Effector memory CD8-positive, alpha-beta T cell (primary cell): ENCODE data around the gene TP73.
A peak's percentile ranks its signal among the peaks of the same experiment; 100 is the strongest.

Source experiments
- ATAC-seq: fragments of 150-1000 bp; cut with Tn5 transposase; replicated peaks from 2 replicates; pipeline ENCODE4 v1.10.0; 2021; ENCODE audit warnings: mild to moderate bottlenecking, moderate library complexity
- DNase-seq, 3 experiments: peaks; one replicate each; pipeline ENCODE4 v3.0.0; 2021
- H3K27ac Mint-ChIP-seq, 2 donors: one replicate each; pipeline ENCODE4 v1.8.0; 2022; ENCODE audit warnings: mild to moderate bottlenecking in 2 of 2, mixed read lengths in 2 of 2, moderate library complexity in 2 of 2
- H3K27me3 Mint-ChIP-seq, 2 donors: one replicate each; pipeline ENCODE4 v1.8.0; 2022; ENCODE audit warnings: mixed read lengths in 2 of 2
- H3K36me3 Mint-ChIP-seq: one replicate; pipeline ENCODE4 v1.8.0; 2022; ENCODE audit warnings: mild to moderate bottlenecking, moderate library complexity, mixed read lengths; ENCODE audit not compliant: insufficient read depth
- H3K4me1 Mint-ChIP-seq, 2 donors: one replicate each; pipeline ENCODE4 v1.8.0; 2022; ENCODE audit warnings: low read depth in 2 of 2, mixed read lengths in 2 of 2
- H3K4me3 Mint-ChIP-seq, 2 donors: one replicate each; pipeline ENCODE4 v1.8.0; 2022; ENCODE audit warnings: mild to moderate bottlenecking in 2 of 2, mixed read lengths in 2 of 2, moderate library complexity in 2 of 2
- H3K9me3 Mint-ChIP-seq, 2 donors: one replicate each; pipeline ENCODE4 v1.8.0; 2022; ENCODE audit warnings: mixed read lengths in 2 of 2

The TP73 gene

GRCh38 chr1:3671371-3672180, 19.3 kb downstream of the TP73 start:
- Mint-ChIP-seq H3K9me3 (no peaks in the 10 kb centered on the region), H3K4me1 (peaks cover 8 to 20% of the 10 kb centered on the region in 2 donors), H3K27me3 (peaks cover 19 to 66% of the 10 kb centered on the region in 2 donors), H3K4me3 (no peak overlapping the region), H3K36me3 (no peaks in the 10 kb centered on the region), H3K27ac (no peak overlapping the region)
- DNase-seq, result no peak
- ATAC-seq, result no peak

GRCh38 chr1:3672231-3672970, 20.1 kb downstream of the TP73 start:
- ATAC-seq, result no peak
- H3K4me3 Mint-ChIP-seq, result peak overlapping the region; percentile 76 to 78
- H3K9me3 Mint-ChIP-seq, result no peaks in the 10 kb centered on the region
- H3K4me1 Mint-ChIP-seq, result peaks cover 13 to 26% of the 10 kb centered on the region in 2 donors
- peak overlapping the region in 1 of 2 donors; percentile 85 for H3K27ac Mint-ChIP-seq
- DNase-seq, result no peak
- peaks cover 19 to 60% of the 10 kb centered on the region in 2 donors for H3K27me3 Mint-ChIP-seq
- H3K36me3 Mint-ChIP-seq, result no peaks in the 10 kb centered on the region

GRCh38 chr1:3672971-3673361, 20.6 kb downstream of the TP73 start:
- H3K4me1 Mint-ChIP-seq, result peaks cover 19 to 32% of the 10 kb centered on the region in 2 donors
- H3K9me3 Mint-ChIP-seq, result no peaks in the 10 kb centered on the region
- H3K27ac Mint-ChIP-seq, result peak overlapping the region; percentile 85 to 94
- DNase-seq, result no peak
- ATAC-seq, result no peak
- no peaks in the 10 kb centered on the region for H3K36me3 Mint-ChIP-seq
- H3K27me3 Mint-ChIP-seq, result peaks cover 18 to 56% of the 10 kb centered on the region in 2 donors
- peak overlapping the region; percentile 76 to 78 for H3K4me3 Mint-ChIP-seq

GRCh38 chr1:3673381-3674099, 21.2 kb downstream of the TP73 start:
- H3K27me3 Mint-ChIP-seq, result peaks cover 12 to 51% of the 10 kb centered on the region in 2 donors
- H3K27ac Mint-ChIP-seq, result peak overlapping the region; percentile 85 to 94
- peak overlapping the region; percentile 76 to 78 for H3K4me3 Mint-ChIP-seq
- DNase-seq, result no peak
- no peaks in the 10 kb centered on the region for H3K36me3 Mint-ChIP-seq
- ATAC-seq, result peak; percentile 63
- peaks cover 19 to 33% of the 10 kb centered on the region in 2 donors for H3K4me1 Mint-ChIP-seq
- no peaks in the 10 kb centered on the region for H3K9me3 Mint-ChIP-seq

- Mint-ChIP-seq H3K4me3 (peak overlapping the region in 1 of 2 donors; percentile 76), H3K27me3 (peaks cover 11 to 46% of the 10 kb centered on the region in 2 donors), H3K4me1 (peaks cover 19 to 38% of the 10 kb centered on the region in 2 donors), H3K36me3 (no peaks in the 10 kb centered on the region), H3K9me3 (no peaks in the 10 kb centered on the region), H3K27ac (peak overlapping the region in 1 of 2 donors; percentile 94)
- DNase-seq (no peak), ATAC-seq (no peak)
These were observed 22.1 kb downstream of the TP73 start for GRCh38 chr1:3674100-3675094.

- Mint-ChIP-seq H3K36me3 (no peaks in the 10 kb centered on the region), H3K27me3 (peaks cover 11 to 35% of the 10 kb centered on the region in 2 donors), H3K4me1 (peaks cover 19 to 43% of the 10 kb centered on the region in 2 donors), H3K27ac (peak overlapping the region in 1 of 2 donors; percentile 67), H3K9me3 (no peaks in the 10 kb centered on the region), H3K4me3 (no peak overlapping the region)
- ATAC-seq (no peak), DNase-seq (no peak)
These were observed 23.1 kb downstream of the TP73 start for GRCh38 chr1:3675436-3675835.

GRCh38 chr1:3676581-3677470, 24.5 kb downstream of the TP73 start:
- Mint-ChIP-seq H3K27me3 (peaks cover 6 to 21% of the 10 kb centered on the region in 2 donors), H3K36me3 (no peaks in the 10 kb centered on the region), H3K27ac (peak overlapping the region; percentile 58 to 69), H3K4me1 (peaks cover 17 to 40% of the 10 kb centered on the region in 2 donors), H3K9me3 (no peaks in the 10 kb centered on the region), H3K4me3 (no peak overlapping the region)
- ATAC-seq (peak; percentile 23), DNase-seq (no peak)

- Mint-ChIP-seq H3K4me3 (peak overlapping the region; percentile 13 to 44), H3K9me3 (no peaks in the 10 kb centered on the region), H3K36me3 (no peaks in the 10 kb centered on the region), H3K27ac (peak overlapping the region; percentile 58 to 69), H3K27me3 (peaks cover 5 to 15% of the 10 kb centered on the region in 2 donors), H3K4me1 (peaks cover 17 to 40% of the 10 kb centered on the region in 2 donors)
- no peak for ATAC-seq
- no peak for DNase-seq
These were observed 25.2 kb downstream of the TP73 start for GRCh38 chr1:3677484-3677883.

GRCh38 chr1:3678361-3679097, 26.2 kb downstream of the TP73 start:
- DNase-seq (no peak), ATAC-seq (no peak)
- Mint-ChIP-seq H3K9me3 (no peaks in the 10 kb centered on the region), H3K4me1 (peaks cover 13 to 36% of the 10 kb centered on the region in 2 donors), H3K27me3 (peaks cover 1 to 13% of the 10 kb centered on the region in 2 donors), H3K27ac (peak overlapping the region in 1 of 2 donors; percentile 69), H3K4me3 (no peak overlapping the region), H3K36me3 (no peaks in the 10 kb centered on the region)

GRCh38 chr1:3679098-3679555, 26.8 kb downstream of the TP73 start:
- H3K4me3 Mint-ChIP-seq, result no peak overlapping the region
- H3K4me1 Mint-ChIP-seq, result peaks cover 12 to 34% of the 10 kb centered on the region in 2 donors
- no peaks in the 10 kb centered on the region for H3K9me3 Mint-ChIP-seq
- H3K36me3 Mint-ChIP-seq, result no peaks in the 10 kb centered on the region
- peaks cover 0 to 10% of the 10 kb centered on the region in 2 donors for H3K27me3 Mint-ChIP-seq
- no peak for ATAC-seq
- no peak overlapping the region for H3K27ac Mint-ChIP-seq
- DNase-seq, result no peak

GRCh38 chr1:3679799-3680453, 27.6 kb downstream of the TP73 start:
- ATAC-seq (no peak), DNase-seq (no peak)
- Mint-ChIP-seq H3K27me3 (peaks cover 0 to 11% of the 10 kb centered on the region in 2 donors), H3K4me1 (peaks cover 12 to 34% of the 10 kb centered on the region in 2 donors), H3K27ac (no peak overlapping the region), H3K4me3 (no peak overlapping the region), H3K9me3 (no peaks in the 10 kb centered on the region), H3K36me3 (no peaks in the 10 kb centered on the region)
